ENCODE measurements around the gene KRT31. TPM values are rescaled to one million over a fixed set of nuclear protein-coding genes. Genes with fewer than 3 reads are reported as not detected.

KRT31 gene
- total and polyA plus RNA-seq, 2 of the 4 experiments (the other 2 are of a cell fraction), result 0.05 TPM; not detected in 1

GRCh38 chr17:41413353-41413957 is 16.0 kb upstream of the KRT31 start:
- in situ Hi-C loops (cut with MboI; ENCODE audit: low sequenced_read_pairs), result no loop called here

More at GRCh38 chr17:41413353-41413957, 16.0 kb upstream of the KRT31 start:
- Histone ChIP-seq H2AK9ac (replicated peaks; ENCODE audit: low read depth, low read length, poor library complexity) (no peak overlapping the region), H3K9me3 (ENCODE audit: control insufficient read depth, insufficient read depth, low read length) (no peaks in the 10 kb centered on the region), H3K56ac (ENCODE audit: extremely low read depth, insufficient read depth, low read length) (no peak overlapping the region; the same call in 1 of the 2 replicates), H3K14ac (replicated peaks; ENCODE audit: low read depth, low read length) (no peak overlapping the region; the same call in 1 of the 2 replicates), H2AFZ (replicated peaks; ENCODE audit: low read length, poor library complexity) (no peak overlapping the region), H2AK5ac (ENCODE audit: low read depth, low read length) (peak overlapping the region; percentile 52), H3K36me3 (ENCODE audit: control insufficient read depth, insufficient read depth, low read length) (no peaks in the 10 kb centered on the region), H3K79me1 (ENCODE audit: low read depth in 1 of 2, low read length in 2 of 2) (no peaks in the 10 kb centered on the region), H3K18ac (ENCODE audit: low read depth, low read length) (peak overlapping the region; percentile 18; the same call in 1 of the 2 replicates), H3K27ac (ENCODE audit: insufficient read depth, low read length) (no peak overlapping the region), H4K8ac (ENCODE audit: low read depth in 2 of 2, low read length in 2 of 2) (peak overlapping the region in 1 of 2 experiments; percentile 44; a peak in 1 of 4 replicates), H4K20me1 (ENCODE audit: insufficient read depth, low read length) (no peaks in the 10 kb centered on the region), H3K4me1 (ENCODE audit: control insufficient read depth, insufficient read depth, low read length) (peaks cover 23% of the 10 kb centered on the region), H3K9ac (ENCODE audit: low read depth, low read length) (no peak overlapping the region), H2BK20ac (ENCODE audit: low read depth, low read length) (peak overlapping the region; percentile 35), H3K4ac (ENCODE audit: low read depth, low read length) (peak overlapping the region; percentile 42), H3K4me2 (ENCODE audit: low read depth, low read length) (no peak overlapping the region), H3K9me1 (ENCODE audit: insufficient read depth, low read length) (peaks cover 21% of the 10 kb centered on the region), H2BK5ac (ENCODE audit: low read depth, low read length, poor library complexity, severe bottlenecking) (peak overlapping the region; percentile 21), H3K27me3 (ENCODE audit: control insufficient read depth, insufficient read depth, low read length) (no peaks in the 10 kb centered on the region), H4K5ac (ENCODE audit: low read depth, low read length) (no peak overlapping the region), H3K4me3 (ENCODE audit: insufficient read depth, low read depth, low read length) (no peak overlapping the region), H3K23ac (ENCODE audit: low read depth, low read length) (no peak overlapping the region), H2BK15ac (ENCODE audit: low read depth, low read length) (peak overlapping the region; percentile 77; the same call in 2 of the 3 replicates), H4K91ac (ENCODE audit: insufficient read depth, low read depth, low read length) (peak overlapping the region; percentile 51), H2BK120ac (ENCODE audit: low read depth, low read length) (peak overlapping the region; percentile 86)
- BruUV-seq (replicated peaks), result no TSS peak
- DNase-seq (peak; percentile 12), ATAC-seq (ENCODE audit: low read depth) (no peak)
- ChIA-PET POLR2A (ENCODE audit: unreplicated experiment) (no interaction called here), CTCF (interaction anchor here (1.4 to 1.5 kb wide), 2 partner anchors 235 to 249 kb away, joined by 3 to 4 read pairs; no protein-coding TSS in a partner anchor)
- TF ChIP-seq BHLHE40 (IDR thresholded peaks at IDR 0.05; ENCODE audit: low read depth, low read length), result no peak
- no peak for TF ChIP-seq CHD1 (IDR thresholded peaks at IDR 0.05; ENCODE audit: low read depth, low read length)
- TF ChIP-seq ELK1 (IDR thresholded peaks at IDR 0.05; ENCODE audit: borderline replicate concordance, low read depth, low read length), result no peak
- TF ChIP-seq USF2 (IDR thresholded peaks at IDR 0.05; ENCODE audit: low read depth, low read length), result no peak
- TF ChIP-seq MAZ (IDR thresholded peaks at IDR 0.05; ENCODE audit: borderline replicate concordance, low read depth, low read length), result no peak
- TF ChIP-seq POLR2A (IDR thresholded peaks at IDR 0.05; ENCODE audit: low read depth, low read length), result no peak
- TF ChIP-seq FOS (IDR thresholded peaks at IDR 0.05; ENCODE audit: low read depth, low read length), result no peak
- TF ChIP-seq RCOR1 (IDR thresholded peaks at IDR 0.05; ENCODE audit: insufficient replicate concordance, low read length), result no peak
- no peak for TF ChIP-seq MAFK (IDR thresholded peaks at IDR 0.05; ENCODE audit: low read depth, low read length)
- no peak for TF ChIP-seq SMC3 (IDR thresholded peaks at IDR 0.05; ENCODE audit: low read depth, low read length)
- TF ChIP-seq MXI1 (IDR thresholded peaks at IDR 0.05; ENCODE audit: borderline replicate concordance, low read depth, low read length), result no peak
- no peak for TF ChIP-seq RFX5 (IDR thresholded peaks at IDR 0.05; ENCODE audit: low read depth, low read length)
- no peak for TF ChIP-seq NFE2L2 (IDR thresholded peaks at IDR 0.05; ENCODE audit: low read depth, low read length)
- no peak for TF ChIP-seq CEBPB (IDR thresholded peaks at IDR 0.05; ENCODE audit: low read depth, low read length)
- TF ChIP-seq RAD21 (IDR thresholded peaks at IDR 0.05; ENCODE audit: low read length), result no peak
- intact Hi-C loops (cut with micrococcal nuclease), result no loop called here
- dilution Hi-C loops (cut with HindIII; ENCODE audit: low sequenced_read_pairs, unreplicated experiment), result no loop called here
- WGBS, 2 experiments (ENCODE audit: extremely low coverage in 2 of 2, insufficient read length in 1 of 2), result 100% methylated on average over 1 of the region's 5 CpGs; no CpG with 5 or more reads in 1 of the 2 experiments
